ENCODE measurements around the gene POP5. TPM values are rescaled to one million over a fixed set of nuclear protein-coding genes. Genes with fewer than 3 reads are reported as not detected.
A peak's percentile ranks its signal among the peaks of the same experiment; 100 is the strongest.

Gene POP5
- total and polyA plus RNA-seq, 10 donors = 28.1 to 84.1 (median 45.8) TPM

- H3K27ac ChIP-seq = peak overlapping the region in 7 of 8 donors; percentile 84 to 99 (median 96)
These were observed 40.8 kb downstream of the POP5 start for GRCh38 chr12:120540445-120540844.

DNA sequence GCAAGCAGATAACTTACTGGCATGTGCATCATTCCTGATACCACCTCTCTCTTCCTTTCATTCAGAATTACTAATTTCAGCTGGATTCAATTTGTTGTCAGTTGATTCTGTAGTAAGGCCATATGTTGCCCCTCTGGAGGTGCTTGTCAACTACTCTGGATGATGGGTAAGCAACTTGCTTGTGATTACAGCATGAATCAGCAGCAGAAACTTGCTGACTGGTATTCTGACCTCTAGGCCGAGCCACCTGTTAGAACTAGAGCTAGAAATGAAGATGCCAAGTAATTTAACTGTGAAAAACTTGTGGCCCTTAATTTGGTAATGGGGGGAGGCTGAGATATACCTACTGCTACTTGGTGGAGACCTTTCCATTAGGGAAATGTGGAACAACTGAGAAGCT is 41.9 kb downstream of the POP5 start:
- no peaks in the 10 kb centered on the region for H3K27me3 ChIP-seq (replicated peaks in 1 of 7)
- TF ChIP-seq POLR2A (IDR thresholded peaks at IDR 0.05) (no peak), POLR2AphosphoS5 (IDR thresholded peaks at IDR 0.05) (no peak), CTCF (IDR thresholded peaks at IDR 0.05 in 8 of 11, conservative IDR thresholded peaks at IDR 0.05 in 3 of 11) (no peak)
- peaks cover 60 to 95% (median 91%) of the 10 kb centered on the region in 6 donors for H3K4me1 ChIP-seq
- DNase-seq = no peak
- intact Hi-C loops (cut with DNase I; ENCODE audit: low total_unique reads) = no loop called here
- no peaks in the 10 kb centered on the region for H3K9me3 ChIP-seq
- peak overlapping the region in 3 of 8 donors; percentile 3 to 97 (median 89) for H3K4me3 ChIP-seq
- H3K36me3 ChIP-seq = peaks cover 0 to 63% (median 0%) of the 10 kb centered on the region in 6 donors
- H3K27ac ChIP-seq = peak overlapping the region in 7 of 8 donors; percentile 84 to 99 (median 96)
- WGBS, 5 donors = 33 to 80% (median 44%) methylated on average over 1 of the region's 1 CpG

More at GRCh38 chr12:120540445-120540844, 40.8 kb downstream of the POP5 start:
- Histone ChIP-seq H3K4me1 (peaks cover 60 to 100% (median 96%) of the 10 kb centered on the region in 6 donors), H3K9me3 (no peaks in the 10 kb centered on the region), H3K36me3 (peaks cover 0 to 73% (median 0%) of the 10 kb centered on the region in 6 donors), H3K27me3 (replicated peaks in 1 of 7) (no peaks in the 10 kb centered on the region), H3K4me3 (peak overlapping the region in 1 of 8 donors; percentile 97)
- TF ChIP-seq POLR2A (IDR thresholded peaks at IDR 0.05) (no peak), CTCF (IDR thresholded peaks at IDR 0.05 in 8 of 11, conservative IDR thresholded peaks at IDR 0.05 in 3 of 11) (no peak), POLR2AphosphoS5 (IDR thresholded peaks at IDR 0.05) (no peak)
- 12 to 36% (median 19%) methylated on average over 3 of the region's 3 CpGs for WGBS, 5 donors
- intact Hi-C loops (cut with DNase I; ENCODE audit: low total_unique reads) = no loop called here
- DNase-seq = no peak

GRCh38 chr12:120538281-120539156 is 42.7 kb downstream of the POP5 start:
- intact Hi-C loops (cut with DNase I; ENCODE audit: low total_unique reads) = no loop called here
- H3K9me3 ChIP-seq = no peaks in the 10 kb centered on the region
- peak overlapping the region in 7 of 8 donors; percentile 9 to 97 (median 89) for H3K4me3 ChIP-seq
- H3K4me1 ChIP-seq = peaks cover 56 to 93% (median 85%) of the 10 kb centered on the region in 6 donors
- H3K27me3 ChIP-seq (replicated peaks in 1 of 7) = no peaks in the 10 kb centered on the region
- peaks cover 0 to 55% (median 0%) of the 10 kb centered on the region in 6 donors for H3K36me3 ChIP-seq
- 13 to 26% (median 19%) methylated on average over 6 of the region's 6 CpGs for WGBS, 5 donors
- peak overlapping the region; percentile 69 to 99 (median 96) for H3K27ac ChIP-seq
- TF ChIP-seq POLR2AphosphoS5 (IDR thresholded peaks at IDR 0.05) = peak in 1 of 3 donors; percentile 83
- no peak for TF ChIP-seq POLR2A (IDR thresholded peaks at IDR 0.05)
- peak; percentile 82 for DNase-seq

DNA sequence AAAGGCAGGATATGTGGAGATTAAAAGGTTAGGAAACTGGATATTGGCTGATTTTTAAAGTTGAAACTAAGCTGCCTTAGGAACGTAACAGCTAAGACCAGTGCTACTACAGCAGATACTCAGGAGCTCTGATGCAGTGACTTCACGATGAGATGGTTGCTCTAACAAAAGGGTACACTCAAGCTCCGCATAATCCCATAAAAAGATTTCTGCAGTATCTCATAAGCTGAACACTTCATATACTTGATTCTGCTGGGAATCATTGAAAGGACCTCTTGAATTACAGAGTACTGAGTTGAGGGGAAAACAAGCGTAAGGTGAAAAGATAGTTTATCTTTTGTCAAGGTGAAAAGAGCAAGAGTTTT is 43.4 kb downstream of the POP5 start:
- Histone ChIP-seq H3K4me3 (peak overlapping the region in 7 of 8 donors; percentile 9 to 97 (median 89)), H3K27me3 (replicated peaks in 1 of 7) (no peaks in the 10 kb centered on the region), H3K4me1 (peaks cover 56 to 90% (median 79%) of the 10 kb centered on the region in 6 donors), H3K27ac (peak overlapping the region; percentile 69 to 99 (median 96)), H3K36me3 (peaks cover 0 to 49% (median 0%) of the 10 kb centered on the region in 6 donors), H3K9me3 (no peaks in the 10 kb centered on the region)
- intact Hi-C loops (cut with DNase I; ENCODE audit: low total_unique reads) = no loop called here
- 49 to 54% (median 50%) methylated on average over 4 of the region's 4 CpGs for WGBS, 5 donors
- TF ChIP-seq CTCF (IDR thresholded peaks at IDR 0.05 in 8 of 11, conservative IDR thresholded peaks at IDR 0.05 in 3 of 11) (no peak), POLR2A (IDR thresholded peaks at IDR 0.05) (no peak), POLR2AphosphoS5 (IDR thresholded peaks at IDR 0.05) (no peak)
- no peak for DNase-seq
